GM23338 (cell line): ENCODE data around the gene MRPS22. TPM values are rescaled to one million over a fixed set of nuclear protein-coding genes. Genes with fewer than 3 reads are reported as not detected.

Experiments used
- ATAC-seq: fragments of 200-7000 bp; cut with Tn5 transposase; 3 replicates; pipeline ENCODE4 v1.9.1; 2020
- DNase-seq: peaks from one replicate; pipeline ENCODE4 v3.0.0-alpha.2; 2015; ENCODE audit warnings: low spot score
- H2AFZ ChIP-seq: fragments of 200-600 bp; sonication (generic); 2 replicates; pipeline ENCODE4 v1.8.0; 2016; ENCODE audit warnings: antibody characterized with exemption, mild to moderate bottlenecking, moderate library complexity
- H3F3A ChIP-seq: fragments of 200-600 bp; sonication (generic); replicated peaks from 2 replicates; pipeline ENCODE4 v1.8.0; 2017; ENCODE audit warnings: antibody characterized with exemption, mixed run types, low read depth
- H3K27ac ChIP-seq: fragments of 200-600 bp; sonication (generic); 2 replicates; pipeline ENCODE4 v1.6.1; 2016; ENCODE audit warnings: low read depth
- H3K27me3 ChIP-seq: fragments of 200-600 bp; sonication (generic); 2 replicates; pipeline ENCODE4 v1.8.0; 2016; ENCODE audit warnings: mild to moderate bottlenecking, mixed run types, moderate library complexity; ENCODE audit not compliant: insufficient read depth
- H3K36me3 ChIP-seq: fragments of 200-600 bp; sonication (generic); 2 replicates; pipeline ENCODE4 v1.8.0; 2016; ENCODE audit warnings: mild to moderate bottlenecking; ENCODE audit not compliant: insufficient read depth
- H3K4me1 ChIP-seq: fragments of 200-600 bp; sonication (generic); 2 replicates; pipeline ENCODE4 v1.8.0; 2016; ENCODE audit warnings: mild to moderate bottlenecking, moderate library complexity; ENCODE audit not compliant: insufficient read depth
- H3K4me2 ChIP-seq: fragments of 200-600 bp; sonication (generic); 2 replicates; pipeline ENCODE4 v1.7.1; 2017; ENCODE audit warnings: mixed run types
- H3K4me3 ChIP-seq: fragments of 200-600 bp; sonication (generic); 2 replicates; pipeline ENCODE4 v1.6.1; 2016; ENCODE audit warnings: mixed run types
- H3K79me2 ChIP-seq: fragments of 200-600 bp; sonication (generic); replicated peaks from 2 replicates; pipeline ENCODE4 v1.8.0; 2017; ENCODE audit warnings: mild to moderate bottlenecking; ENCODE audit not compliant: insufficient read depth
- H3K9me2 ChIP-seq: fragments of 200-600 bp; sonication (generic); 2 replicates; pipeline ENCODE4 v1.8.0; 2017; ENCODE audit not compliant: insufficient read depth
- H4K20me1 ChIP-seq: fragments of 200-600 bp; sonication (generic); replicated peaks from 2 replicates; pipeline ENCODE4 v1.8.0; 2017; ENCODE audit warnings: mild to moderate bottlenecking; ENCODE audit not compliant: insufficient read depth
- H3K27ac Mint-ChIP-seq: 2 replicates; pipeline ENCODE4 v1.8.0; 2020; ENCODE audit warnings: inconsistent platforms, mild to moderate bottlenecking, moderate library complexity, mixed read lengths
- H3K27me3 Mint-ChIP-seq: 3 replicates; pipeline ENCODE4 v1.8.0; 2022; ENCODE audit warnings: low read depth, mild to moderate bottlenecking, moderate library complexity, mixed read lengths, inconsistent platforms; ENCODE audit not compliant: insufficient read depth, poor library complexity
- H3K36me3 Mint-ChIP-seq: 3 replicates; pipeline ENCODE4 v1.8.0; 2021; ENCODE audit warnings: low read depth, mild to moderate bottlenecking, inconsistent platforms, moderate library complexity, mixed read lengths
- H3K4me1 Mint-ChIP-seq: 3 replicates; pipeline ENCODE4 v1.8.0; 2020; ENCODE audit warnings: mild to moderate bottlenecking, inconsistent platforms, mixed read lengths
- H3K4me3 Mint-ChIP-seq: 3 replicates; pipeline ENCODE4 v1.8.0; 2021; ENCODE audit warnings: moderate library complexity, mild to moderate bottlenecking, inconsistent platforms, mixed read lengths
- H3K9me3 Mint-ChIP-seq: 3 replicates; pipeline ENCODE4 v1.8.0; 2020; ENCODE audit warnings: moderate library complexity, mild to moderate bottlenecking, inconsistent platforms, mixed read lengths
- CREB1 ChIP-seq: fragments of 250-450 bp; sonication (Bioruptor Pico); IDR thresholded peaks from 2 replicates; pipeline ENCODE4 v1.5.0; 2020; ENCODE audit warnings: low read depth, mild to moderate bottlenecking, moderate library complexity
- EZH2 ChIP-seq: fragments of 200-600 bp; sonication (generic); IDR thresholded peaks from one replicate; pipeline ENCODE4 v1.8.0; 2017; ENCODE audit warnings: antibody characterized with exemption, mild to moderate bottlenecking, low read depth; ENCODE audit not compliant: unreplicated experiment
- EZH2phosphoT487 ChIP-seq: fragments of 200-600 bp; sonication (generic); IDR thresholded peaks from one replicate; pipeline ENCODE4 v1.8.1; 2018; ENCODE audit warnings: antibody characterized with exemption; ENCODE audit not compliant: unreplicated experiment
- JUNB ChIP-seq: IDR thresholded peaks from one replicate; pipeline ENCODE4 v1.6.1; 2016; ENCODE audit warnings: antibody characterized with exemption; ENCODE audit not compliant: unreplicated experiment
- NANOG ChIP-seq: IDR thresholded peaks from 2 replicates; pipeline ENCODE4 v1.6.1; 2016; ENCODE audit warnings: antibody characterized with exemption, borderline replicate concordance
- POLR2AphosphoS5 ChIP-seq: IDR thresholded peaks from 2 replicates; pipeline ENCODE4 v1.6.1; 2016; ENCODE audit warnings: antibody characterized with exemption, low read depth
- STAT1 ChIP-seq: IDR thresholded peaks from one replicate; pipeline ENCODE4 v1.6.1; 2016; ENCODE audit warnings: antibody characterized with exemption; ENCODE audit not compliant: unreplicated experiment
- ZNF114 ChIP-seq: fragments of 250-450 bp; sonication (Bioruptor Pico); IDR thresholded peaks from 2 replicates; pipeline ENCODE4 v1.5.0; 2020; ENCODE audit warnings: mild to moderate bottlenecking, moderate library complexity
- ZNF331 ChIP-seq: fragments of 250-450 bp; sonication (Bioruptor Pico); IDR thresholded peaks from 2 replicates; pipeline ENCODE4 v1.5.0; 2020; ENCODE audit warnings: low read depth, mild to moderate bottlenecking, moderate library complexity
- polyA plus RNA-seq: library from polyadenylated mRNA; unstranded; fragments of >200 nt; fragmentation: Nextera tagmentation; extraction: Ambion mirVana; gene quantifications from 2 replicates; pipeline ENCODE4 v1.2.1, GENCODE V29; 2016
- total RNA-seq: library from RNA; depleted of rRNA; stranded (reverse); fragments of >200 nt; shearing (Covaris generic); gene quantifications from 2 replicates; pipeline ENCODE4 v1.2.3, GENCODE V29; 2014
- TF ChIP-seq, protein P1 (sequence below), 2 experiments: fragments of 200-600 bp in 1 of 2; sonication (generic) in 1 of 2; conservative IDR thresholded peaks; 2 replicates each; pipeline versions ENCODE4 v1.5.1 to v1.6.1; 2016 to 2017; ENCODE audit warnings: antibody characterized with exemption in 2 of 2, low read depth in 2 of 2, mild to moderate bottlenecking in 2 of 2, moderate library complexity in 1 of 2
- TF ChIP-seq, protein P2 (sequence below): IDR thresholded peaks from one replicate; pipeline ENCODE4 v1.6.1; 2018; ENCODE audit warnings: antibody characterized with exemption; ENCODE audit not compliant: unreplicated experiment
- TF ChIP-seq, protein P3 (sequence below): IDR thresholded peaks from 2 replicates; pipeline ENCODE4 v1.6.1; 2016; ENCODE audit warnings: antibody characterized with exemption

The MRPS22 gene
- total and polyA plus RNA-seq, 2 experiments from 2014 or later: 58.4 to 65.6 TPM

DNA sequence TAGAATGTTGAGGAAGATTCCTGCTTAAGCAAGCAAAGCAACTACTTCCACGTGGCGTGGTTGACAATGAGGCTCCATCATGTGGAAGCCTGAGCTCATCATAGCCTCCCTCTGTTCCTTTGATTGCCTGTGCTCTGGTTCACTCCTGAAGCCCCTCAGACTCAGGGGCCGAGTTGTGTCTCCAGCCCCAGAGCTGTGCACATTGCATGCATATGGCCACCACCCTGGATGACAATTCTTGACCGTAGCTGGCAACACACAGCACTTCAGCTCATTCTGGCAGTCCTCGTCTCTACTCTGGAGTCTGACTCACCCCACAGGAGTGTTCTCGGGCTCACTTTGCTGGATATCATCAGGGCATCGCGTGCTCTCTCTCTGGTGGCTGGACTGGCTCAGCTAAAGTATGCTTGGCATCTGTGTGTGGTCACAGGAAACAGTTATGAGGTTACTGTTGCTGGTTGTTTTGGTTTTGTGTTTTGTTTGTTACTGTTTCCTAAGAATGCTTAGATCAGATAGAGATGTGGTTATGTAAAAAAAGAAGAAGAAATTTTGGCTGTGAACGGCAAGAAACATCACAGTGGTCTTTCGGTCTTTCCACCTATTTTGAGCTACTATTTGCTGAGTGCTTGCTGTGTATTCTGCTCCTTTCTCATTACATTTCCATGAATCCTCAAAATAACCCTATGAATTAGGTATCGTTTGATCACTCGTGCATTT lies 41.6 kb upstream of the MRPS22 start:
- peaks cover 13% of the 10 kb centered on the region for H3K27me3 Mint-ChIP-seq
- H3K4me1 ChIP-seq: peaks cover 8% of the 10 kb centered on the region
- no peak overlapping the region for H3K27ac ChIP-seq
- no peak for ATAC-seq
- no peaks in the 10 kb centered on the region for H3K27me3 ChIP-seq
- no peaks in the 10 kb centered on the region for H4K20me1 ChIP-seq
- no peak overlapping the region; the same call in 1 of the 2 replicates for H3K27ac Mint-ChIP-seq
- no peaks in the 10 kb centered on the region for H3K36me3 ChIP-seq
- H3K36me3 Mint-ChIP-seq: no peaks in the 10 kb centered on the region
- H3K4me3 ChIP-seq: no peak overlapping the region
- H3K4me3 Mint-ChIP-seq: no peak overlapping the region
- DNase-seq: no peak
- peaks cover 2% of the 10 kb centered on the region; the same call in 1 of the 2 replicates for H3K9me2 ChIP-seq
- no peaks in the 10 kb centered on the region; the same call in 2 of the 3 replicates for H3K9me3 Mint-ChIP-seq
- no peaks in the 10 kb centered on the region for H3F3A ChIP-seq
- H2AFZ ChIP-seq: 0 out of 2 replicates have a peak overlapping the region, but pooled peaks have one; percentile 29
- no peaks in the 10 kb centered on the region for H3K79me2 ChIP-seq
- no peak overlapping the region for H3K4me2 ChIP-seq
- TF ChIP-seq STAT1 (no peak), CREB1 (CRISPR knock-in tag) (no peak), NANOG (no peak), EZH2 (no peak)
- TF ChIP-seq, protein P1, sequence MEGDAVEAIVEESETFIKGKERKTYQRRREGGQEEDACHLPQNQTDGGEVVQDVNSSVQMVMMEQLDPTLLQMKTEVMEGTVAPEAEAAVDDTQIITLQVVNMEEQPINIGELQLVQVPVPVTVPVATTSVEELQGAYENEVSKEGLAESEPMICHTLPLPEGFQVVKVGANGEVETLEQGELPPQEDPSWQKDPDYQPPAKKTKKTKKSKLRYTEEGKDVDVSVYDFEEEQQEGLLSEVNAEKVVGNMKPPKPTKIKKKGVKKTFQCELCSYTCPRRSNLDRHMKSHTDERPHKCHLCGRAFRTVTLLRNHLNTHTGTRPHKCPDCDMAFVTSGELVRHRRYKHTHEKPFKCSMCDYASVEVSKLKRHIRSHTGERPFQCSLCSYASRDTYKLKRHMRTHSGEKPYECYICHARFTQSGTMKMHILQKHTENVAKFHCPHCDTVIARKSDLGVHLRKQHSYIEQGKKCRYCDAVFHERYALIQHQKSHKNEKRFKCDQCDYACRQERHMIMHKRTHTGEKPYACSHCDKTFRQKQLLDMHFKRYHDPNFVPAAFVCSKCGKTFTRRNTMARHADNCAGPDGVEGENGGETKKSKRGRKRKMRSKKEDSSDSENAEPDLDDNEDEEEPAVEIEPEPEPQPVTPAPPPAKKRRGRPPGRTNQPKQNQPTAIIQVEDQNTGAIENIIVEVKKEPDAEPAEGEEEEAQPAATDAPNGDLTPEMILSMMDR (conservative IDR thresholded peaks at IDR 0.05; ENCODE audit: low read depth in 2 of 2): no peak
- peaks cover 14% of the 10 kb centered on the region for H3K4me1 Mint-ChIP-seq

DNA sequence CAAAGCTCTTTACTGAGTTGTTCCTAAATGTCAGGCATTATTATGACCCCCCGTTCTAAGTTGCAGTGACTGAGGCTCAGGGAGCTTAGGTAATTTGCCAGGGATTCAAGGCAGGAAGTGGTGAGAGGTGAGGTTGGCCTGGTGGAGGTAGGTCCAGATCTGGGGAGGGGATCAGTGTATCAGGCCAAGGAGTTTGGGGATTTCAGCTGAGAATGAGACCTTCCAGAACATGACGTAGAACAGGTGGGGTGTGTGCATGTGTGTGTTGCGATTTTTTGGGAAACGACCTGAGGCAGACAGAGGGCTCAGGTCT lies 41.1 kb upstream of the MRPS22 start:
- Mint-ChIP-seq H3K9me3 (no peaks in the 10 kb centered on the region; the same call in 2 of the 3 replicates), H3K4me1 (peaks cover 14% of the 10 kb centered on the region), H3K27me3 (peaks cover 15% of the 10 kb centered on the region), H3K4me3 (no peak overlapping the region), H3K36me3 (no peaks in the 10 kb centered on the region), H3K27ac (no peak overlapping the region; the same call in 1 of the 2 replicates)
- Histone ChIP-seq H3K79me2 (no peaks in the 10 kb centered on the region), H2AFZ (0 out of 2 replicates have a peak overlapping the region, but pooled peaks have one; percentile 29), H3K27ac (no peak overlapping the region), H3K27me3 (no peaks in the 10 kb centered on the region), H3K4me3 (no peak overlapping the region), H3K4me1 (peaks cover 8% of the 10 kb centered on the region), H3F3A (no peaks in the 10 kb centered on the region), H3K4me2 (no peak overlapping the region), H3K36me3 (no peaks in the 10 kb centered on the region), H4K20me1 (no peaks in the 10 kb centered on the region), H3K9me2 (peaks cover 2% of the 10 kb centered on the region; the same call in 1 of the 2 replicates)
- TF ChIP-seq EZH2 (no peak), JUNB (no peak), CREB1 (CRISPR knock-in tag) (no peak), EZH2phosphoT487 (no peak), POLR2AphosphoS5 (no peak), NANOG (no peak), ZNF114 (CRISPR knock-in tag) (no peak), ZNF331 (CRISPR knock-in tag) (no peak)
- TF ChIP-seq, protein P2, sequence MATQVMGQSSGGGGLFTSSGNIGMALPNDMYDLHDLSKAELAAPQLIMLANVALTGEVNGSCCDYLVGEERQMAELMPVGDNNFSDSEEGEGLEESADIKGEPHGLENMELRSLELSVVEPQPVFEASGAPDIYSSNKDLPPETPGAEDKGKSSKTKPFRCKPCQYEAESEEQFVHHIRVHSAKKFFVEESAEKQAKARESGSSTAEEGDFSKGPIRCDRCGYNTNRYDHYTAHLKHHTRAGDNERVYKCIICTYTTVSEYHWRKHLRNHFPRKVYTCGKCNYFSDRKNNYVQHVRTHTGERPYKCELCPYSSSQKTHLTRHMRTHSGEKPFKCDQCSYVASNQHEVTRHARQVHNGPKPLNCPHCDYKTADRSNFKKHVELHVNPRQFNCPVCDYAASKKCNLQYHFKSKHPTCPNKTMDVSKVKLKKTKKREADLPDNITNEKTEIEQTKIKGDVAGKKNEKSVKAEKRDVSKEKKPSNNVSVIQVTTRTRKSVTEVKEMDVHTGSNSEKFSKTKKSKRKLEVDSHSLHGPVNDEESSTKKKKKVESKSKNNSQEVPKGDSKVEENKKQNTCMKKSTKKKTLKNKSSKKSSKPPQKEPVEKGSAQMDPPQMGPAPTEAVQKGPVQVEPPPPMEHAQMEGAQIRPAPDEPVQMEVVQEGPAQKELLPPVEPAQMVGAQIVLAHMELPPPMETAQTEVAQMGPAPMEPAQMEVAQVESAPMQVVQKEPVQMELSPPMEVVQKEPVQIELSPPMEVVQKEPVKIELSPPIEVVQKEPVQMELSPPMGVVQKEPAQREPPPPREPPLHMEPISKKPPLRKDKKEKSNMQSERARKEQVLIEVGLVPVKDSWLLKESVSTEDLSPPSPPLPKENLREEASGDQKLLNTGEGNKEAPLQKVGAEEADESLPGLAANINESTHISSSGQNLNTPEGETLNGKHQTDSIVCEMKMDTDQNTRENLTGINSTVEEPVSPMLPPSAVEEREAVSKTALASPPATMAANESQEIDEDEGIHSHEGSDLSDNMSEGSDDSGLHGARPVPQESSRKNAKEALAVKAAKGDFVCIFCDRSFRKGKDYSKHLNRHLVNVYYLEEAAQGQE: no peak
- TF ChIP-seq, protein P1 (conservative IDR thresholded peaks at IDR 0.05; ENCODE audit: low read depth in 2 of 2): no peak
- TF ChIP-seq, protein P3, sequence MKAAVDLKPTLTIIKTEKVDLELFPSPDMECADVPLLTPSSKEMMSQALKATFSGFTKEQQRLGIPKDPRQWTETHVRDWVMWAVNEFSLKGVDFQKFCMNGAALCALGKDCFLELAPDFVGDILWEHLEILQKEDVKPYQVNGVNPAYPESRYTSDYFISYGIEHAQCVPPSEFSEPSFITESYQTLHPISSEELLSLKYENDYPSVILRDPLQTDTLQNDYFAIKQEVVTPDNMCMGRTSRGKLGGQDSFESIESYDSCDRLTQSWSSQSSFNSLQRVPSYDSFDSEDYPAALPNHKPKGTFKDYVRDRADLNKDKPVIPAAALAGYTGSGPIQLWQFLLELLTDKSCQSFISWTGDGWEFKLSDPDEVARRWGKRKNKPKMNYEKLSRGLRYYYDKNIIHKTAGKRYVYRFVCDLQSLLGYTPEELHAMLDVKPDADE: no peak
- DNase-seq (no peak), ATAC-seq (no peak)
